HL-60 (cell line): Measurements from ENCODE around the gene HOXB8.

Experiments used
- DNase-seq, 2 experiments: peaks; one replicate each; pipeline ENCODE4 v3.0.0-alpha.2; 2010 to 2020; ENCODE audit warnings: low read depth in 1 of 2, low spot score in 1 of 2
- H3K27ac ChIP-seq: fragments of 250-450 bp; sonication (Bioruptor Pico); replicated peaks from 2 replicates; pipeline ENCODE4 v1.5.1; 2020; ENCODE audit warnings: mild to moderate bottlenecking, moderate library complexity
- H3K27me3 ChIP-seq: fragments of 250-450 bp; sonication (Bioruptor Pico); 2 replicates; pipeline ENCODE4 v1.5.1; 2021; ENCODE audit warnings: mild to moderate bottlenecking, moderate library complexity; ENCODE audit not compliant: insufficient read depth, poor library complexity, severe bottlenecking
- H3K4me3 ChIP-seq: replicated peaks from 2 replicates; pipeline ENCODE4 v1.5.1; 2011; ENCODE audit warnings: mild to moderate bottlenecking, control low read depth, low read length; ENCODE audit not compliant: insufficient read depth
- GABPA ChIP-seq: IDR thresholded peaks from 2 replicates; pipeline ENCODE4 v1.6.1; 2012; ENCODE audit warnings: low read depth
- POLR2AphosphoS5 ChIP-seq: IDR thresholded peaks from 2 replicates; pipeline ENCODE4 v1.6.1; 2012; ENCODE audit warnings: low read depth
- SPI1 ChIP-seq: IDR thresholded peaks from 2 replicates; pipeline ENCODE4 v1.6.1; 2012; ENCODE audit warnings: low read depth, mild to moderate bottlenecking, borderline replicate concordance
- TF ChIP-seq, protein P1 (sequence below): IDR thresholded peaks from one replicate; pipeline ENCODE4 v1.5.1; 2011; ENCODE audit warnings: low read length, control low read depth, inconsistent platforms; ENCODE audit not compliant: insufficient read depth
- TF ChIP-seq, protein P2 (sequence below): IDR thresholded peaks from 2 replicates; pipeline ENCODE4 v1.6.1; 2012; ENCODE audit warnings: low read depth; ENCODE audit not compliant: insufficient replicate concordance

Gene HOXB8

DNA sequence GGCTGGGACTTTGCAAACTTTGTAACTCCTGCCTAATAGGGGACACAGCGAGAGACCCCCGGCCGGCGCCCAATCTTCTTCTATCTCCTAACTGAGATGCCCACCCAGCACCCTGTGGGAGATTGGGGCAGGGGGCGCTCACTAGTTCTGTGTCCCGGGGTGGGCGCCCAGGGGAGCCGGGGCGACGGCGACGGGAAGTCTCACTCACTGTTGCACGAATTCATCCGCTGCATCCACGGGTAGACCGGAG is 17.6 kb downstream of the HOXB8 start:
- peak overlapping the region; percentile 28 for H3K4me3 ChIP-seq
- no peak for DNase-seq
- TF ChIP-seq, protein P1, sequence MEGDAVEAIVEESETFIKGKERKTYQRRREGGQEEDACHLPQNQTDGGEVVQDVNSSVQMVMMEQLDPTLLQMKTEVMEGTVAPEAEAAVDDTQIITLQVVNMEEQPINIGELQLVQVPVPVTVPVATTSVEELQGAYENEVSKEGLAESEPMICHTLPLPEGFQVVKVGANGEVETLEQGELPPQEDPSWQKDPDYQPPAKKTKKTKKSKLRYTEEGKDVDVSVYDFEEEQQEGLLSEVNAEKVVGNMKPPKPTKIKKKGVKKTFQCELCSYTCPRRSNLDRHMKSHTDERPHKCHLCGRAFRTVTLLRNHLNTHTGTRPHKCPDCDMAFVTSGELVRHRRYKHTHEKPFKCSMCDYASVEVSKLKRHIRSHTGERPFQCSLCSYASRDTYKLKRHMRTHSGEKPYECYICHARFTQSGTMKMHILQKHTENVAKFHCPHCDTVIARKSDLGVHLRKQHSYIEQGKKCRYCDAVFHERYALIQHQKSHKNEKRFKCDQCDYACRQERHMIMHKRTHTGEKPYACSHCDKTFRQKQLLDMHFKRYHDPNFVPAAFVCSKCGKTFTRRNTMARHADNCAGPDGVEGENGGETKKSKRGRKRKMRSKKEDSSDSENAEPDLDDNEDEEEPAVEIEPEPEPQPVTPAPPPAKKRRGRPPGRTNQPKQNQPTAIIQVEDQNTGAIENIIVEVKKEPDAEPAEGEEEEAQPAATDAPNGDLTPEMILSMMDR, result no peak
- no peak for TF ChIP-seq POLR2AphosphoS5
- TF ChIP-seq GABPA, result no peak
- TF ChIP-seq SPI1, result no peak
- TF ChIP-seq, protein P2, sequence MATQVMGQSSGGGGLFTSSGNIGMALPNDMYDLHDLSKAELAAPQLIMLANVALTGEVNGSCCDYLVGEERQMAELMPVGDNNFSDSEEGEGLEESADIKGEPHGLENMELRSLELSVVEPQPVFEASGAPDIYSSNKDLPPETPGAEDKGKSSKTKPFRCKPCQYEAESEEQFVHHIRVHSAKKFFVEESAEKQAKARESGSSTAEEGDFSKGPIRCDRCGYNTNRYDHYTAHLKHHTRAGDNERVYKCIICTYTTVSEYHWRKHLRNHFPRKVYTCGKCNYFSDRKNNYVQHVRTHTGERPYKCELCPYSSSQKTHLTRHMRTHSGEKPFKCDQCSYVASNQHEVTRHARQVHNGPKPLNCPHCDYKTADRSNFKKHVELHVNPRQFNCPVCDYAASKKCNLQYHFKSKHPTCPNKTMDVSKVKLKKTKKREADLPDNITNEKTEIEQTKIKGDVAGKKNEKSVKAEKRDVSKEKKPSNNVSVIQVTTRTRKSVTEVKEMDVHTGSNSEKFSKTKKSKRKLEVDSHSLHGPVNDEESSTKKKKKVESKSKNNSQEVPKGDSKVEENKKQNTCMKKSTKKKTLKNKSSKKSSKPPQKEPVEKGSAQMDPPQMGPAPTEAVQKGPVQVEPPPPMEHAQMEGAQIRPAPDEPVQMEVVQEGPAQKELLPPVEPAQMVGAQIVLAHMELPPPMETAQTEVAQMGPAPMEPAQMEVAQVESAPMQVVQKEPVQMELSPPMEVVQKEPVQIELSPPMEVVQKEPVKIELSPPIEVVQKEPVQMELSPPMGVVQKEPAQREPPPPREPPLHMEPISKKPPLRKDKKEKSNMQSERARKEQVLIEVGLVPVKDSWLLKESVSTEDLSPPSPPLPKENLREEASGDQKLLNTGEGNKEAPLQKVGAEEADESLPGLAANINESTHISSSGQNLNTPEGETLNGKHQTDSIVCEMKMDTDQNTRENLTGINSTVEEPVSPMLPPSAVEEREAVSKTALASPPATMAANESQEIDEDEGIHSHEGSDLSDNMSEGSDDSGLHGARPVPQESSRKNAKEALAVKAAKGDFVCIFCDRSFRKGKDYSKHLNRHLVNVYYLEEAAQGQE, result no peak
- peaks cover 81% of the 10 kb centered on the region for H3K27me3 ChIP-seq
- no peak overlapping the region for H3K27ac ChIP-seq

- H3K4me3 ChIP-seq, result no peak overlapping the region
Measured at GRCh38 chr17:48596735-48597527, 18.2 kb downstream of the HOXB8 start.

GRCh38 chr17:48596000-48596734 is 18.9 kb downstream of the HOXB8 start:
- Histone ChIP-seq H3K4me3 (no peak overlapping the region), H3K27ac (no peak overlapping the region), H3K27me3 (peaks cover 82% of the 10 kb centered on the region)
- no peak for DNase-seq
- TF ChIP-seq GABPA (no peak), POLR2AphosphoS5 (no peak), SPI1 (no peak)
- TF ChIP-seq, protein P1, result no peak
- TF ChIP-seq, protein P2, result no peak

More at GRCh38 chr17:48596735-48597527, 18.2 kb downstream of the HOXB8 start:
- no peak for TF ChIP-seq POLR2AphosphoS5
- no peak for TF ChIP-seq GABPA
- TF ChIP-seq, protein P2, result no peak
- TF ChIP-seq, protein P1, result no peak
- no peak for TF ChIP-seq SPI1
- no peak for DNase-seq
- Histone ChIP-seq H3K27ac (no peak overlapping the region), H3K27me3 (peaks cover 83% of the 10 kb centered on the region)
